SK-N-MC (cell line): Measurements from ENCODE around the gene ROMO1.
A peak's percentile ranks its signal among the peaks of the same experiment; 100 is the strongest.

Experiments used
- DNase-seq: peaks from one replicate; pipeline ENCODE4 v3.0.0-alpha.2; 2011; ENCODE audit warnings: low read depth, low spot score
- H3K27ac ChIP-seq: fragments of 200-600 bp; sonication (generic); 2 replicates; pipeline ENCODE4 v1.5.1; 2016; ENCODE audit warnings: mixed run types
- H3K36me3 ChIP-seq: fragments of 200-600 bp; sonication (generic); 2 replicates; pipeline ENCODE4 v1.6.1; 2017; ENCODE audit warnings: antibody characterized with exemption, low read length, mixed read lengths; ENCODE audit not compliant: insufficient read depth
- H3K4me3 ChIP-seq: fragments of 200-600 bp; sonication (generic); 2 replicates; pipeline ENCODE4 v1.5.1; 2016
- H3K9ac ChIP-seq: fragments of 200-600 bp; sonication (generic); 2 replicates; pipeline ENCODE4 v1.8.0; 2017; ENCODE audit warnings: mixed run types, mixed read lengths; ENCODE audit not compliant: insufficient read length
- H3K9me3 ChIP-seq: fragments of 200-600 bp; sonication (generic); 2 replicates; pipeline ENCODE4 v1.6.1; 2017; ENCODE audit warnings: low read depth, mild to moderate bottlenecking, antibody characterized with exemption, low read length, moderate library complexity, mixed read lengths
- EZH2 ChIP-seq: fragments of 200-600 bp; sonication (generic); IDR thresholded peaks from one replicate; pipeline ENCODE4 v1.6.1; 2017; ENCODE audit warnings: antibody characterized with exemption
- FOXP2 ChIP-seq: optimal IDR thresholded peaks from 2 replicates; pipeline ENCODE3; 2011; ENCODE audit warnings: mild to moderate bottlenecking, moderate library complexity; ENCODE audit not compliant: insufficient read depth; ENCODE audit errors: extremely low read length, control extremely low read depth
- POLR2AphosphoS5 ChIP-seq: IDR thresholded peaks from 2 replicates; pipeline ENCODE4 v1.6.1; 2012; ENCODE audit warnings: mild to moderate bottlenecking, low read depth, low read length, borderline replicate concordance

Gene ROMO1

DNA sequence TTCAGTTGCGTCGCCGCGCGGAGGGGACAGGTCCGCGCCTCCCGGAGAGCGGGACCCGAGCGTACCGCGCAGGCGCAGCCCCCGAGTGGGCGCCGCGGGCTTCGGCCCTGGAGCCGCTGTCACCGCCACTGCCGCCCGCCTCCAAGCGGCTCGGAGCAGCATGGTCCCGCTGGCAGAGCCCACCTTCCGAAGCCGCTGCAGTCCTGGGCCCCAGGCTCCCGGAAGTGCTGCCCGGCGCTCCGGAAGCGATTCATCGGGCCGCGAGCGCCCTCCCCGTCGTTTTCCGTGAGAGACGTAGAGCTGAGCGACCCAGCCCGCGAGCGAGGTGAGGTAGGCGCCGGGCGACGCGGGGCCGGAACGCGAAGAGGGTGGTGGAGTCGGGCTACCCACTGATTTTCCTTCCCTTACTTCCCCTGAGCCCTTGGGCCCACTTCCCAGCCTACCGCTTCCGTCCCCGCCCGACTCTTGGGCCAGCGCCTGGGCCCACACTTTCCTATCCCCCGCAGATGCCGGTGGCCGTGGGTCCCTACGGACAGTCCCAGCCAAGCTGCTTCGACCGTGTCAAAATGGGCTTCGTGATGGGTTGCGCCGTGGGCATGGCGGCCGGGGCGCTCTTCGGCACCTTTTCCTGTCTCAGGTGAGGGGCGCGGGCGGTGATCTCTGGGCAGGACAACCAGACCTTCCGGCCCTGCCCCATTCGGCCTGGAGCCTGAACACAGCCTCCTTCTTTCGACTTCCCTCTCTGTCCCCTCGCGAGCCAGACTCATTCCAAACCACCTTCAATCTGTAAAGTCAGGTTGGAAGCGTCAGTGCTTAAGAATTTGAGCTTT, at the start of gene ROMO1, which contains the start of gene NFS1:
Gene ROMO1 (plus strand): TSS at position 279 of the 830 bp plus-strand sequence. CDS start 228 bp downstream, at position 507.
Gene NFS1 (minus strand): TSS at position 226 of the 830 bp plus-strand sequence. CDS start 64 bp downstream, at position 162.
- peak within 1 kb of the TSS; percentile 82 for H3K27ac ChIP-seq
- H3K36me3 ChIP-seq = peaks cover 34% of the 10 kb centered on the region
- H3K4me3 ChIP-seq = peak within 1 kb of the TSS; percentile 97
- no peak for DNase-seq
- peak within 1 kb of the TSS; percentile 96 for H3K9ac ChIP-seq
- TF ChIP-seq POLR2AphosphoS5 = peak; percentile 98
- TF ChIP-seq EZH2 = no peak
- TF ChIP-seq FOXP2 = no peak
- no peaks in the 10 kb centered on the region for H3K9me3 ChIP-seq

GRCh38 chr20:35650632-35651031, 48.6 kb upstream of the ROMO1 start:
- 0 out of 2 replicates have a peak overlapping the region, but pooled peaks have one; percentile 16 for H3K27ac ChIP-seq
- no peak overlapping the region for H3K9ac ChIP-seq
- TF ChIP-seq EZH2 (no peak), POLR2AphosphoS5 (no peak), FOXP2 (no peak)
- H3K4me3 ChIP-seq = no peak overlapping the region
- no peak for DNase-seq
- H3K36me3 ChIP-seq = peaks cover 78% of the 10 kb centered on the region
- H3K9me3 ChIP-seq = no peaks in the 10 kb centered on the region

GRCh38 chr20:35651958-35652357, 47.2 kb upstream of the ROMO1 start:
- no peak for TF ChIP-seq POLR2AphosphoS5
- TF ChIP-seq FOXP2 = no peak
- H3K9me3 ChIP-seq = no peaks in the 10 kb centered on the region
- H3K27ac ChIP-seq = no peak overlapping the region
- no peak for DNase-seq
- H3K4me3 ChIP-seq = no peak overlapping the region
- peaks cover 89% of the 10 kb centered on the region for H3K36me3 ChIP-seq
- no peak overlapping the region for H3K9ac ChIP-seq

GRCh38 chr20:35652641-35653429, 46.4 kb upstream of the ROMO1 start:
- Histone ChIP-seq H3K27ac (no peak overlapping the region), H3K4me3 (no peak overlapping the region), H3K9ac (no peak overlapping the region), H3K36me3 (peaks cover 96% of the 10 kb centered on the region), H3K9me3 (no peaks in the 10 kb centered on the region)
- no peak for TF ChIP-seq EZH2
- TF ChIP-seq POLR2AphosphoS5 = no peak
- TF ChIP-seq FOXP2 = no peak
- no peak for DNase-seq

DNA sequence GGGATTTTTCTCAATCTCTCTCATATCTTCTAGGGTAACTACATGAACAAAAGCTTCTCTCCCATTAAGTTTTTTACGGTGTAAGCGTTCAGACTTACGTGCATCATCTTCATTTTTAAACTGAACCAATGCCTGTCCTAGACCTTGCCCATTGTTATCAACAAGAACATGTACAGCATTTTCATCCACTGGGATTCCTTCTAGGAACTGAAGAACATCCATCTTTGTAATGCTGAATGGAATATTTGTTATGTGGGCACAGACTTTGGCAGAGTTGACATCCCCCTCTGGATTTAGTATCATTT, 45.8 kb upstream of the ROMO1 start:
- peaks cover 97% of the 10 kb centered on the region for H3K36me3 ChIP-seq
- no peak for DNase-seq
- H3K9ac ChIP-seq = no peak overlapping the region
- TF ChIP-seq POLR2AphosphoS5 = no peak
- TF ChIP-seq FOXP2 = no peak
- TF ChIP-seq EZH2 = no peak
- H3K4me3 ChIP-seq = no peak overlapping the region
- H3K27ac ChIP-seq = no peak overlapping the region
- H3K9me3 ChIP-seq = no peaks in the 10 kb centered on the region

GRCh38 chr20:35653893-35654292, 45.3 kb upstream of the ROMO1 start:
- TF ChIP-seq POLR2AphosphoS5 (no peak), EZH2 (no peak), FOXP2 (no peak)

GRCh38 chr20:35654415-35654814, 44.8 kb upstream of the ROMO1 start:
- DNase-seq = no peak
- H3K36me3 ChIP-seq = peaks cover 96% of the 10 kb centered on the region
- H3K9me3 ChIP-seq = no peaks in the 10 kb centered on the region
- no peak overlapping the region for H3K27ac ChIP-seq
- TF ChIP-seq POLR2AphosphoS5 (0 out of 2 replicates have a peak, but pooled peaks have one; percentile 18), EZH2 (no peak)
- no peak overlapping the region for H3K9ac ChIP-seq
- H3K4me3 ChIP-seq = no peak overlapping the region

More at GRCh38 chr20:35653893-35654292, 45.3 kb upstream of the ROMO1 start:
- no peaks in the 10 kb centered on the region for H3K9me3 ChIP-seq
- H3K27ac ChIP-seq = no peak overlapping the region
- H3K9ac ChIP-seq = no peak overlapping the region
- peaks cover 97% of the 10 kb centered on the region for H3K36me3 ChIP-seq
- no peak overlapping the region for H3K4me3 ChIP-seq
- no peak for DNase-seq

GRCh38 chr20:35657271-35657670, 41.9 kb upstream of the ROMO1 start:
- Histone ChIP-seq H3K4me3 (no peak overlapping the region), H3K36me3 (peaks cover 85% of the 10 kb centered on the region), H3K27ac (no peak overlapping the region), H3K9me3 (0 out of 2 replicates have a peak, but pooled peaks cover 3% of the 10 kb centered on the region), H3K9ac (no peak overlapping the region)
- TF ChIP-seq FOXP2 = no peak
- no peak for TF ChIP-seq EZH2
- DNase-seq = no peak
